HG03159 (cell line): ENCODE measurements around the gene ADAMTS15.
"Not testable (repeated sequence)": the region's sequence is repeated elsewhere in the genome, so short reads cannot be mapped to it uniquely, and the experiment has no call there.

Source experiments
- ATAC-seq: cut with Tn5 transposase; IDR thresholded peaks from one replicate; pipeline ENCODE4 v1.9.1; 2021; ENCODE audit warnings: mild to moderate bottlenecking, moderate library complexity; ENCODE audit not compliant: unreplicated experiment

The ADAMTS15 gene

GRCh38 chr11:130434521-130435223 lies 13.8 kb upstream of the ADAMTS15 start:
- ATAC-seq: peak; percentile 90

GRCh38 chr11:130435671-130436070 lies 12.8 kb upstream of the ADAMTS15 start:
- no peak for ATAC-seq

- no peak for ATAC-seq
Observed at GRCh38 chr11:130436171-130436570, 12.3 kb upstream of the ADAMTS15 start.

GRCh38 chr11:130437848-130438247 lies 10.6 kb upstream of the ADAMTS15 start:
- no peak for ATAC-seq

- not testable (repeated sequence) for ATAC-seq
Observed at GRCh38 chr11:130438401-130439159, 9.9 kb upstream of the ADAMTS15 start.

- no peak for ATAC-seq
Observed at GRCh38 chr11:130439160-130439519, 9.3 kb upstream of the ADAMTS15 start.

GRCh38 chr11:130439876-130440275 lies 8.6 kb upstream of the ADAMTS15 start:
- no peak for ATAC-seq

GRCh38 chr11:130441719-130442118 lies 6.7 kb upstream of the ADAMTS15 start:
- ATAC-seq: no peak

- ATAC-seq: no peak
Observed at GRCh38 chr11:130442737-130443136, 5.7 kb upstream of the ADAMTS15 start.

GRCh38 chr11:130445788-130446187 lies 2.7 kb upstream of the ADAMTS15 start:
- ATAC-seq: no peak

- ATAC-seq: no peak
Observed at GRCh38 chr11:130448039-130448415, 418 bp upstream of the ADAMTS15 start.

- ATAC-seq: no peak
Observed at GRCh38 chr11:130449310-130449990, 1.0 kb downstream of the ADAMTS15 start.

- ATAC-seq: no peak
Observed at GRCh38 chr11:130449996-130450769, 1.7 kb downstream of the ADAMTS15 start.

GRCh38 chr11:130451231-130452019 lies 3.0 kb downstream of the ADAMTS15 start:
- no peak for ATAC-seq

- no peak for ATAC-seq
Observed at GRCh38 chr11:130452176-130452575, 3.7 kb downstream of the ADAMTS15 start.

- ATAC-seq: no peak
Observed at GRCh38 chr11:130452940-130453339, 4.5 kb downstream of the ADAMTS15 start.

- no peak for ATAC-seq
Observed at GRCh38 chr11:130454491-130455252, 6.2 kb downstream of the ADAMTS15 start.

GRCh38 chr11:130455483-130456127 lies 7.2 kb downstream of the ADAMTS15 start:
- ATAC-seq: no peak

GRCh38 chr11:130456286-130456685 lies 7.8 kb downstream of the ADAMTS15 start:
- no peak for ATAC-seq
